Mesenchymal stem cell (in vitro differentiated cells and primary cell): ENCODE measurements around the gene TNFSF8.
A peak's percentile ranks its signal among the peaks of the same experiment; 100 is the strongest.

Experiments used
- DNase-seq: peaks from one replicate; pipeline ENCODE4 v3.0.0-alpha.2; 2013
- H2AFZ ChIP-seq: one replicate; pipeline ENCODE4 v1.6.1; 2013; ENCODE audit warnings: low read depth, mild to moderate bottlenecking, control low read depth, inconsistent platforms, low read length, moderate library complexity
- H2AK5ac ChIP-seq: 2 replicates; pipeline ENCODE4 v1.6.1; 2013; ENCODE audit warnings: low read length, moderate library complexity, mild to moderate bottlenecking, inconsistent platforms; ENCODE audit not compliant: severe bottlenecking
- H2BK120ac ChIP-seq: one replicate; pipeline ENCODE4 v1.6.1; 2013; ENCODE audit warnings: low read depth, mild to moderate bottlenecking, inconsistent platforms, low read length, moderate library complexity
- H2BK12ac ChIP-seq, 2 experiments: one replicate each; pipeline ENCODE4 v1.6.1; 2013; ENCODE audit warnings: inconsistent platforms in 2 of 2, low read length in 2 of 2, mild to moderate bottlenecking in 2 of 2, moderate library complexity in 2 of 2, control low read depth in 1 of 2
- H2BK15ac ChIP-seq: one replicate; pipeline ENCODE4 v1.6.1; 2013; ENCODE audit warnings: mild to moderate bottlenecking, low read depth, inconsistent platforms; ENCODE audit not compliant: poor library complexity, severe bottlenecking
- H2BK5ac ChIP-seq: 2 replicates; pipeline ENCODE4 v1.6.1; 2013; ENCODE audit warnings: low read depth, mild to moderate bottlenecking, low read length, control low read depth, inconsistent platforms; ENCODE audit not compliant: poor library complexity, severe bottlenecking
- H3K14ac ChIP-seq, 2 experiments: one replicate each; pipeline ENCODE4 v1.6.1; 2013; ENCODE audit warnings: inconsistent platforms in 2 of 2, low read length in 2 of 2, control low read depth in 1 of 2, mild to moderate bottlenecking in 1 of 2, moderate library complexity in 1 of 2
- H3K18ac ChIP-seq, 2 experiments: one replicate each; pipeline ENCODE4 v1.6.1; 2013; ENCODE audit warnings: inconsistent platforms in 2 of 2, low read length in 2 of 2, control low read depth in 1 of 2, low read depth in 1 of 2, mild to moderate bottlenecking in 1 of 2
- H3K23ac ChIP-seq, 2 experiments: one replicate each; pipeline ENCODE4 v1.6.1; 2013; ENCODE audit warnings: inconsistent platforms in 2 of 2, low read length in 2 of 2, mild to moderate bottlenecking in 2 of 2, moderate library complexity in 2 of 2, control low read depth in 1 of 2
- H3K27ac ChIP-seq: 2 replicates; pipeline ENCODE4 v1.5.1; 2013; ENCODE audit warnings: mild to moderate bottlenecking, moderate library complexity, low read length, control low read depth, inconsistent platforms; ENCODE audit not compliant: poor library complexity, severe bottlenecking
- H3K27me3 ChIP-seq, 2 experiments: 2 replicates each; pipeline versions ENCODE4 v1.6.1 to v1.7.0; 2013; ENCODE audit warnings: low read length in 2 of 2, mild to moderate bottlenecking in 2 of 2, moderate library complexity in 2 of 2, control low read depth in 1 of 2, inconsistent platforms in 1 of 2; ENCODE audit not compliant: control insufficient read depth in 1 of 2, insufficient read depth in 1 of 2
- H3K36me3 ChIP-seq, 2 experiments: 2 replicates each; pipeline versions ENCODE4 v1.6.1 to v1.7.0; 2013; ENCODE audit warnings: low read length in 2 of 2, control low read depth in 1 of 2, inconsistent platforms in 1 of 2, low read depth in 1 of 2, mild to moderate bottlenecking in 1 of 2; ENCODE audit not compliant: insufficient read depth in 2 of 2, control insufficient read depth in 1 of 2
- H3K4ac ChIP-seq, 2 experiments: one replicate each; pipeline ENCODE4 v1.6.1; 2013; ENCODE audit warnings: inconsistent platforms in 2 of 2, low read length in 2 of 2, mild to moderate bottlenecking in 2 of 2, moderate library complexity in 2 of 2, control low read depth in 1 of 2, low read depth in 1 of 2
- H3K4me1 ChIP-seq: 2 replicates; pipeline ENCODE4 v1.6.1; 2013; ENCODE audit warnings: low read depth, low read length, control low read depth; ENCODE audit not compliant: control insufficient read depth, insufficient read depth
- H3K4me2 ChIP-seq: 2 replicates; pipeline ENCODE4 v1.6.1; 2013; ENCODE audit warnings: low read length, mild to moderate bottlenecking, inconsistent platforms; ENCODE audit not compliant: poor library complexity, severe bottlenecking
- H3K4me3 ChIP-seq, 2 experiments: 2 replicates each; pipeline versions ENCODE4 v1.5.1 to v1.7.0; 2013; ENCODE audit warnings: low read length in 2 of 2, mild to moderate bottlenecking in 2 of 2, control low read depth in 1 of 2, low read depth in 1 of 2; ENCODE audit not compliant: insufficient read depth in 1 of 2
- H3K79me1 ChIP-seq: replicated peaks from 2 replicates; pipeline ENCODE4 v1.6.1; 2013; ENCODE audit warnings: mild to moderate bottlenecking, control low read depth, low read length, inconsistent platforms; ENCODE audit not compliant: poor library complexity, severe bottlenecking
- H3K9ac ChIP-seq: 2 replicates; pipeline ENCODE4 v1.7.0; 2013; ENCODE audit warnings: mild to moderate bottlenecking, low read length, moderate library complexity
- H3K9me3 ChIP-seq: 2 replicates; pipeline ENCODE4 v1.7.0; 2013; ENCODE audit warnings: mild to moderate bottlenecking, low read length; ENCODE audit not compliant: control insufficient read depth
- H4K8ac ChIP-seq: one replicate; pipeline ENCODE4 v1.6.1; 2013; ENCODE audit warnings: inconsistent platforms, mild to moderate bottlenecking, low read length, moderate library complexity
- H4K91ac ChIP-seq: one replicate; pipeline ENCODE4 v1.6.1; 2013; ENCODE audit warnings: mild to moderate bottlenecking, low read length, inconsistent platforms
- WGBS: methylation state at CpG from one replicate; pipeline ENCODE4 v1.1.7; 2013; ENCODE audit warnings: mixed read lengths; 5-methylcytosine and 5-hydroxymethylcytosine counted together

TNFSF8 gene

GRCh38 chr9:114908805-114909448, 21.5 kb downstream of the TNFSF8 start:
- Histone ChIP-seq H4K91ac (no peak overlapping the region), H3K36me3 (no peaks in the 10 kb centered on the region), H3K23ac (no peak overlapping the region), H3K27me3 (peaks cover 0 to 3% of the 10 kb centered on the region in 2 experiments), H3K27ac (no peak overlapping the region), H3K14ac (peak overlapping the region in 1 of 2 experiments; percentile 35), H2AK5ac (no peak overlapping the region), H3K4me3 (no peak overlapping the region), H2BK15ac (no peak overlapping the region), H2AFZ (no peak overlapping the region), H3K79me1 (no peaks in the 10 kb centered on the region), H2BK120ac (no peak overlapping the region), H3K4ac (no peak overlapping the region), H3K9me3 (no peaks in the 10 kb centered on the region), H3K18ac (peak overlapping the region in 1 of 2 experiments; percentile 21), H3K4me1 (peaks cover 8% of the 10 kb centered on the region), H2BK12ac (no peak overlapping the region), H2BK5ac (no peak overlapping the region), H3K9ac (no peak overlapping the region), H3K4me2 (no peak overlapping the region), H4K8ac (no peak overlapping the region)
- peak; percentile 43 for DNase-seq
- WGBS = 72% methylated on average over 6 of the region's 6 CpGs

GRCh38 chr9:114908104-114908622, 22.2 kb downstream of the TNFSF8 start:
- H3K9ac ChIP-seq = no peak overlapping the region
- H3K27ac ChIP-seq = no peak overlapping the region
- no peak overlapping the region for H4K91ac ChIP-seq
- WGBS = 41% methylated on average over 3 of the region's 3 CpGs
- DNase-seq = peak; percentile 75
- no peak overlapping the region for H3K4me2 ChIP-seq
- H3K4me1 ChIP-seq = peaks cover 8% of the 10 kb centered on the region
- H3K9me3 ChIP-seq = no peaks in the 10 kb centered on the region
- no peak overlapping the region for H3K18ac ChIP-seq
- no peaks in the 10 kb centered on the region for H3K36me3 ChIP-seq
- H3K79me1 ChIP-seq = no peaks in the 10 kb centered on the region
- H2AFZ ChIP-seq = no peak overlapping the region
- no peak overlapping the region for H3K4ac ChIP-seq
- no peaks in the 10 kb centered on the region for H3K27me3 ChIP-seq
- H3K14ac ChIP-seq = no peak overlapping the region
- no peak overlapping the region for H2AK5ac ChIP-seq
- no peak overlapping the region for H3K4me3 ChIP-seq
- peak overlapping the region in 1 of 2 experiments; percentile 3 for H2BK12ac ChIP-seq
- no peak overlapping the region for H2BK5ac ChIP-seq
- no peak overlapping the region for H4K8ac ChIP-seq
- H3K23ac ChIP-seq = no peak overlapping the region
- no peak overlapping the region for H2BK120ac ChIP-seq
- no peak overlapping the region for H2BK15ac ChIP-seq

- no peak overlapping the region for H3K4me2 ChIP-seq
- H4K91ac ChIP-seq = no peak overlapping the region
- no peak overlapping the region for H2BK5ac ChIP-seq
- H3K36me3 ChIP-seq = no peaks in the 10 kb centered on the region
- H3K79me1 ChIP-seq = no peaks in the 10 kb centered on the region
- H3K4me3 ChIP-seq = no peak overlapping the region
- no peak overlapping the region for H3K4ac ChIP-seq
- no peak overlapping the region for H3K9ac ChIP-seq
- 40% methylated on average over 7 of the region's 7 CpGs for WGBS
- H2BK120ac ChIP-seq = no peak overlapping the region
- peak; percentile 68 for DNase-seq
- H2BK15ac ChIP-seq = no peak overlapping the region
- peak overlapping the region; percentile 38 for H2AK5ac ChIP-seq
- no peak overlapping the region for H2AFZ ChIP-seq
- H2BK12ac ChIP-seq = no peak overlapping the region
- peak overlapping the region in 1 of 2 experiments; percentile 34 for H3K18ac ChIP-seq
- peak overlapping the region; percentile 27 for H4K8ac ChIP-seq
- no peak overlapping the region for H3K23ac ChIP-seq
- H3K14ac ChIP-seq = no peak overlapping the region
- H3K4me1 ChIP-seq = peaks cover 8% of the 10 kb centered on the region
- H3K27ac ChIP-seq = no peak overlapping the region
- H3K27me3 ChIP-seq = no peaks in the 10 kb centered on the region
- no peaks in the 10 kb centered on the region for H3K9me3 ChIP-seq
These were observed 23.3 kb downstream of the TNFSF8 start for GRCh38 chr9:114906922-114907571.

DNA sequence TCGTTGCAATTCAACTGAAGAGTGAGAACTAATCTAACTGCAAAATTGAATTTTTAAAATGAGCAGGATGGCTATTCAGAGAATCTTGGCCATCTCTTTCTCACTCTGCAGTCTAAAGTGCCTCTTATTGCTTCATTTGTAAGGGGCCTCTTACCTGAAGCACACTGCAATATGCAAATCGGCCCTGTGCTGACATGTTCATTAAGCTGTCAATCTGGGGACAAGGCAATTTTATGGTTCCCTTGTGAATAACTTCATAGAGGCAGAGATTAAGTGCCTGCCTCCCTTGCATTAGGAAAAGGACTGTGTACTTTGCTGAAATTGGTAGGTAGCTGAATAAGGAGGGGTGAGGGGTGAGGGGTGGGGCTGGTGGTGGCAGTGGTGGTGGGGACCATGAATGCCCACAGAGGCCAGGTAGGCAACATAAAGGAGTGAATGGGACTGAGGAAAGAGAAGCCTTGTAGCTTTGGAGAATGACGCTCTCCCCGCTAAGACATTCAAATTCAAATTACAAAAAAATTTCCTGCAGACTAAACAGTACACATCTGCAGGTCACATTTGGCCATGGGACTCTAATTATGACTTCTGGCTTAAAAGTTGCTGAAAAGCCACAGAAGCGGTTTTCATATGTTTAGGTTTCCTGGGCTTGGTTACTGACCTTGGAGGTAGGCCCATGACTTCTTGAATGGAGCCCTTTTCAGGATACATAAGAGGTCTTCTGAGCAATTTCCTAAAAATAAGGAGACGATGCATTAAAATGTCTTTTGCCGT, 25.0 kb downstream of the TNFSF8 start:
- Histone ChIP-seq H3K9ac (no peak overlapping the region), H3K4me2 (no peak overlapping the region), H3K14ac (no peak overlapping the region), H2AK5ac (no peak overlapping the region), H3K36me3 (no peaks in the 10 kb centered on the region), H3K23ac (no peak overlapping the region), H3K4me3 (no peak overlapping the region), H4K8ac (no peak overlapping the region), H3K4ac (no peak overlapping the region), H4K91ac (no peak overlapping the region), H3K27ac (no peak overlapping the region), H2BK15ac (no peak overlapping the region), H3K9me3 (no peaks in the 10 kb centered on the region), H3K27me3 (no peaks in the 10 kb centered on the region), H2BK5ac (no peak overlapping the region), H2BK120ac (no peak overlapping the region), H3K18ac (no peak overlapping the region), H2BK12ac (no peak overlapping the region), H2AFZ (no peak overlapping the region), H3K79me1 (no peaks in the 10 kb centered on the region), H3K4me1 (peaks cover 8% of the 10 kb centered on the region)
- WGBS = 93% methylated on average over 6 of the region's 7 CpGs
- no peak for DNase-seq
